Heart left ventricle (tissue), 16 donors: Measurements from ENCODE around the gene NLGN3. TPM values are rescaled to one million over a fixed set of nuclear protein-coding genes. Genes with fewer than 3 reads are reported as not detected.

Source experiments
- ATAC-seq, 4 donors: fragments of 200-7000 bp; cut with Tn5 transposase; one replicate each; pipeline ENCODE4 v1.9.1; 2020 to 2022; ENCODE audit warnings: moderate library complexity in 4 of 4, mild to moderate bottlenecking in 3 of 4, moderate number of reproducible peaks in 1 of 4
- DNase-seq, 5 donors: peaks; one replicate each; pipeline ENCODE4 v3.0.0-alpha.2; 2020
- H3K27ac ChIP-seq, 12 donors: fragments of 200-600 bp; sonication (generic) in 4 of 12; one replicate each; pipeline versions ENCODE4 v1.5.0 to v1.8.0; 2016 to 2022; ENCODE audit warnings: mild to moderate bottlenecking in 2 of 12
- H3K27me3 ChIP-seq, 9 donors: fragments of 200-600 bp; sonication (generic) in 2 of 9; one replicate each; pipeline versions ENCODE4 v1.5.1 to v1.8.0; 2016 to 2022; ENCODE audit warnings: mild to moderate bottlenecking in 3 of 9
- H3K36me3 ChIP-seq, 9 donors: fragments of 200-600 bp; sonication (generic) in 2 of 9; one replicate each; pipeline versions ENCODE4 v1.5.0 to v1.8.0; 2018 to 2022; ENCODE audit warnings: mild to moderate bottlenecking in 2 of 9
- H3K4me1 ChIP-seq, 12 donors: fragments of 200-600 bp; sonication (generic) in 4 of 12; one replicate each; pipeline versions ENCODE4 v1.5.0 to v1.8.0; 2016 to 2022; ENCODE audit warnings: mild to moderate bottlenecking in 3 of 12
- H3K4me3 ChIP-seq, 12 donors: fragments of 200-600 bp; sonication (generic) in 4 of 12; one replicate each; pipeline versions ENCODE4 v1.5.0 to v1.8.0; 2017 to 2022; ENCODE audit warnings: mild to moderate bottlenecking in 9 of 12, moderate library complexity in 4 of 12
- H3K9me3 ChIP-seq, 12 donors: fragments of 200-600 bp; sonication (generic) in 4 of 12; one replicate each; pipeline versions ENCODE4 v1.5.0 to v1.8.0; 2016 to 2022; ENCODE audit warnings: mild to moderate bottlenecking in 1 of 12
- POLR2A ChIP-seq, 2 donors: fragments of 450-650 bp; IDR thresholded peaks; one replicate each; pipeline ENCODE4 v1.6.1; 2017; ENCODE audit warnings: antibody characterized with exemption in 2 of 2, mild to moderate bottlenecking in 2 of 2, moderate library complexity in 2 of 2
- WGBS, 4 donors: extraction: QIAGEN DNeasy Blood & Tissue Kit in 2 of 4; methylation state at CpG; one replicate each; pipeline versions ENCODE4 v1.1.5 to v1.1.7; 2013 to 2018; 5-methylcytosine and 5-hydroxymethylcytosine counted together
- intact Hi-C, 10 donors: fragments of 100-400 bp; cut with DNase I; formaldehyde crosslinking; loops; one replicate each; pipeline versions ENCODE4 v1.11.1 to v1.14.2; 2022
- polyA plus RNA-seq, 2 donors: library from polyadenylated mRNA; stranded (reverse); fragments of 200-250 nt; gene quantifications; one replicate each; pipeline ENCODE4 v1.2.3, GENCODE V29; 2013
- total RNA-seq, 9 donors: library from RNA; depleted of rRNA in 2 of 9; stranded (reverse); fragments of >200 nt in 2 of 9; fragmentation: NEBNext Ultra II Directional in 3 of 9; extraction: Animal tissue kit (Norgen Biotek cat#: 25700) in 3 of 9; gene quantifications; one replicate each; pipeline versions ENCODE4 v1.1.0 to v1.2.4, GENCODE V29; 2016 to 2023
- TF ChIP-seq, protein P1 (sequence below), 12 donors: fragments of 200-600 bp; sonication (generic) in 4 of 12; IDR thresholded peaks; one replicate each; pipeline versions ENCODE4 v1.5.0 to v1.8.0; 2018 to 2022; ENCODE audit warnings: antibody characterized with exemption in 12 of 12, mild to moderate bottlenecking in 5 of 12
- donor health status: ischemic (EF 13 %, LVEDD 7.1; RV severe dilation, severe dysfunction).
- donor health status: healthy with polysubstance abuse.
- donor health status: DM: no; HTN: yes; CAD: no.
- donor health status: DM: no; HTN: no; CAD: no.
- donor health status: ischemic (EF 25% LVEDD 6.9; RV normal size, moderate dysfunction).
- donor health status: ischemic (EF 25% LVEDD 5.7; RV mildly dilated, moderate dysfunction).
- donor health status: healthy.
- donor health status: DM: yes; HTN: yes; CAD: no.
- donor health status: ischemic (EF 35%, LVEDD 5.7; RV mildly dilated, moderate dysfunction).
- donor health status: nonischemic (EF 11% LVEDD 7.7; RV severe dilation, severe dysfunction).
- donor health status: DM: yes; HTN: yes; CAD: no.
- donor health status: PGD.
- donor health status: ischemic (EF 29% LVEDD 5.4; RV normal size, mild dysfunction).
- donor health status: nonischemic (EF 23%, LVEDD 6.1; RV moderate dilation, normal function).

The NLGN3 gene
- total and polyA plus RNA-seq, 11 donors: 0.14 to 1.3 (median 0.49) TPM

DNA sequence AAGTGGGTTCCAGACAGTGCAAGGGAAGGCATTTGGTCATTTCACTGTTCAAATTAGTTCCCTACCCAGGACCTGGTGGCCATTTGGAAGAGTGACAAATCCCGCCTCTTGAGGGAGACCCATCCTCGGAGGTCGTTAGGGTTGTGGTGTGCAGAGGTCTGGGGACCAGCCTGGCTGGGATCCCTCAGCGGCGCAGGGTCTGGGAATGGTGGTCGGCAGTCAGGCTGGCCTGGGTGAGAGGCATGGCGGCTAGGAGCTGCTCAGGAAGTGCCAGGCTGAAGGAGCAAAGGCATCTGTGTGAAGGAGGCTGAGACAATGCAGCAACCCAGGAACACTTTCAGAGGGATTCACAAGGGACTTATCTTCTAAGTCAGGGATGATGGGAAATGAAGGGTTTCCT, 6.7 kb downstream of the NLGN3 start:
- intact Hi-C loops: loop anchor here in 1 of 10 donors (10.0 kb wide), 1 partner anchor 63 kb away; no protein-coding TSS in a partner anchor
- DNase-seq: no peak
- TF ChIP-seq, protein P1, sequence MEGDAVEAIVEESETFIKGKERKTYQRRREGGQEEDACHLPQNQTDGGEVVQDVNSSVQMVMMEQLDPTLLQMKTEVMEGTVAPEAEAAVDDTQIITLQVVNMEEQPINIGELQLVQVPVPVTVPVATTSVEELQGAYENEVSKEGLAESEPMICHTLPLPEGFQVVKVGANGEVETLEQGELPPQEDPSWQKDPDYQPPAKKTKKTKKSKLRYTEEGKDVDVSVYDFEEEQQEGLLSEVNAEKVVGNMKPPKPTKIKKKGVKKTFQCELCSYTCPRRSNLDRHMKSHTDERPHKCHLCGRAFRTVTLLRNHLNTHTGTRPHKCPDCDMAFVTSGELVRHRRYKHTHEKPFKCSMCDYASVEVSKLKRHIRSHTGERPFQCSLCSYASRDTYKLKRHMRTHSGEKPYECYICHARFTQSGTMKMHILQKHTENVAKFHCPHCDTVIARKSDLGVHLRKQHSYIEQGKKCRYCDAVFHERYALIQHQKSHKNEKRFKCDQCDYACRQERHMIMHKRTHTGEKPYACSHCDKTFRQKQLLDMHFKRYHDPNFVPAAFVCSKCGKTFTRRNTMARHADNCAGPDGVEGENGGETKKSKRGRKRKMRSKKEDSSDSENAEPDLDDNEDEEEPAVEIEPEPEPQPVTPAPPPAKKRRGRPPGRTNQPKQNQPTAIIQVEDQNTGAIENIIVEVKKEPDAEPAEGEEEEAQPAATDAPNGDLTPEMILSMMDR (IDR thresholded peaks at IDR 0.05): no peak
- no peak for TF ChIP-seq POLR2A (IDR thresholded peaks at IDR 0.05)
- 64 to 72% (median 68%) methylated on average over 7 of the region's 7 CpGs for WGBS, 4 donors
- Histone ChIP-seq H3K36me3 (no peaks in the 10 kb centered on the region), H3K27me3 (peaks cover 0 to 3% (median 0%) of the 10 kb centered on the region in 9 donors), H3K9me3 (no peaks in the 10 kb centered on the region), H3K4me3 (no peak overlapping the region), H3K4me1 (peaks cover 0 to 5% (median 0%) of the 10 kb centered on the region in 12 donors), H3K27ac (no peak overlapping the region)
- ATAC-seq: no peak

DNA sequence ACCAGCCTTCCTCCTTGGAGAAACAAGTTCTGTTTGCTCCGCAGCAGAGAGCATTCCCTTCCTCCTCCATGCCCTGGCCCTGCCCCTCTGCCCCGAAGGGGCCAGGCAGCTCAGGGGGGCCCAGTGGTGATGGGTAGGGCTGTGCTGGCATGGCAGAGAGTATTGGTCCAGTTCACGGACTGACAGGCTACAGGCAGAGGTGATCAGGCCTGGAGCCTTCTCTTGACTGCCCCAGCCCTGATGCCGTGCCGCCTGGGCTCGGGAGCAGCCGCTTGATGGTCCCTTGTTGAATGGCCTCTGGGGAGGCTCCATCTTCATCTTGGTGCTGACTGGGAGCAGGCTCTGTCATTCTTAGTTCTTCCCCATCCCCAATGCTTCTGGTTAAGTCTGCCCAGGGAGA, 9.6 kb downstream of the NLGN3 start:
- Histone ChIP-seq H3K4me3 (no peak overlapping the region), H3K36me3 (no peaks in the 10 kb centered on the region), H3K9me3 (no peaks in the 10 kb centered on the region), H3K27ac (no peak overlapping the region), H3K27me3 (peaks cover 0 to 6% (median 0%) of the 10 kb centered on the region in 9 donors), H3K4me1 (no peaks in the 10 kb centered on the region)
- ATAC-seq (no peak), DNase-seq (no peak)
- intact Hi-C loops: loop anchor here in 1 of 10 donors (10.0 kb wide), 1 partner anchor 61 kb away; no protein-coding TSS in a partner anchor
- WGBS, 4 donors: 74 to 94% (median 84%) methylated on average over 2 to 7 of the region's 7 CpGs
- TF ChIP-seq, protein P1 (IDR thresholded peaks at IDR 0.05): no peak
- no peak for TF ChIP-seq POLR2A (IDR thresholded peaks at IDR 0.05)

DNA sequence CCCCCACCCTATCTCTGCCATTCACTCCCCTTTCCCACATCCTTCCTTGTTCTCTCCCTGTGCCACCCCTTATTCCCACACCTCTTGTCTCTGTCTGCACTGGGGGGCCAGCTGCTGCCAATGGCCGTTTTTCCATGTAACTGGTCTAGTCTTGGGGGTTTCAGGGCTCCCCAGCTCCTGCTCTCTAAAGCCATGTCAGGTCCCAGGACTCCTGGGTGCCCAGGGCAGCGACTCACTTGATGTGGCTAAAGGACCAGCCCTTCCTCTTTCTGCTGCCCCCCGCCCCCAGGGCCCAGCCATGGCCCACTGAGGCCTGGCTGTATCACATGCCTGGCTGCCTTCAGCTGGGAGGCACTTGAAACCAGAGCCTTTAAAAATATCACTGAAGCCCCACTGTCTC, 10.0 kb downstream of the NLGN3 start:
- no peaks in the 10 kb centered on the region for H3K9me3 ChIP-seq
- no peaks in the 10 kb centered on the region for H3K36me3 ChIP-seq
- intact Hi-C loops: loop anchor here in 1 of 10 donors (10.0 kb wide), 1 partner anchor 60 kb away; no protein-coding TSS in a partner anchor
- DNase-seq (no peak), ATAC-seq (no peak)
- TF ChIP-seq POLR2A (IDR thresholded peaks at IDR 0.05): no peak
- TF ChIP-seq, protein P1 (IDR thresholded peaks at IDR 0.05): no peak
- no peaks in the 10 kb centered on the region for H3K4me1 ChIP-seq
- WGBS, 4 donors: 53 to 85% (median 67%) methylated on average over 3 of the region's 3 CpGs
- no peak overlapping the region for H3K27ac ChIP-seq
- no peak overlapping the region for H3K4me3 ChIP-seq
- H3K27me3 ChIP-seq: peaks cover 0 to 6% (median 0%) of the 10 kb centered on the region in 9 donors

DNA sequence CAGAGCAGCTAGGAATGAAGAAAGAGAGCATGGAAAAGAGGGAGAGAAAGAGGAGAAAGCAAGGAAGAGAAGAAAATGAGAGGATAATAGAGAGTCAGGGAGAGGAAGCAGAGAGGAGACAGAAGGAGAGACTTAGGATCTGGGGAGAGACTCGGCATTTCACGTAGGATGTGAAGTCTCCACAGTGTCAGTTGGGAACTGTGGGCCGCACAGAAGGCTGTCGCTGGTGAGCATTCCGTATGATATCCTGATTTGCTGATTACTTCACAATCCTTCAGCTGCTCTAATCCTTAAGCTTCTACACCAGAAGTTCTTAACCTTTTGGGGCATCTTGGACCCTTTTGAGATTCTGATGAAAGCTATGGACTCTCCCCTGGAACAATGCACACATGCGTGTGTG, 14.0 kb downstream of the NLGN3 start:
- Histone ChIP-seq H3K36me3 (no peaks in the 10 kb centered on the region), H3K9me3 (no peaks in the 10 kb centered on the region), H3K27me3 (peaks cover 0 to 6% (median 0%) of the 10 kb centered on the region in 9 donors), H3K4me1 (no peaks in the 10 kb centered on the region), H3K4me3 (no peak overlapping the region), H3K27ac (no peak overlapping the region)
- intact Hi-C loops: loop anchor here in 1 of 10 donors (10.0 kb wide), 1 partner anchor 56 kb away; no protein-coding TSS in a partner anchor
- no peak for TF ChIP-seq POLR2A (IDR thresholded peaks at IDR 0.05)
- TF ChIP-seq, protein P1 (IDR thresholded peaks at IDR 0.05): no peak
- DNase-seq (no peak), ATAC-seq (no peak)
- WGBS, 4 donors: 77 to 93% (median 83%) methylated on average over 6 of the region's 6 CpGs
